ENCODE data around the gene ABCA1. TPM values are rescaled to one million over a fixed set of nuclear protein-coding genes. Genes with fewer than 3 reads are reported as not detected.
"Not testable (repeated sequence)": the region's sequence is repeated elsewhere in the genome, so short reads cannot be mapped to it uniquely, and the experiment has no call there.

ABCA1 gene
- total RNA-seq, 2 experiments from 2014 or later: 8.0 to 14.0 TPM

DNA sequence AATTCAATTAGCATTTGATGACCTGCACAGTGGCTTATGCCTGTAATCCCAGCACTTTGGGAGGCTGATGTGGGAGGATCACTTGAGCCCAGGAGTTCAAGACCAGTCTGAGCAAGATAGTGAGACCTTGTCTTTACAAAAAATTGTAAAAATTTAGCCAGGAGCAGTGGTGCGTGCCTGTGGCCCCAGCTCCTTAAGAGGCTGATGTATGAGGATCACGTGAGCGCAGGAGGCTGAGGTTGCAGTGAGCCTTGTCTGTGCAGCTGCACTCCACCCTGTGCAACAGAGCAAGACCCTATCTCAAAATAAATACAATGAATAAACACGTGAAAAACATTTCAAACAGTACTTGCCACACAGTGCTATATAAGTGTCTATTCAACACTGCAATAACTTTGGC is 4.2 kb downstream of the ABCA1 start:
- peak overlapping the region; percentile 86 for H3K4me3 ChIP-seq (ENCODE audit: low read depth, low read length, poor library complexity, severe bottlenecking)
- H3K9me3 ChIP-seq (ENCODE audit: low read length): no peaks in the 10 kb centered on the region
- H4K20me1 ChIP-seq (ENCODE audit: insufficient read depth, low read length): no peaks in the 10 kb centered on the region
- ChIA-PET CTCF (ENCODE audit: unreplicated experiment) (interaction anchor here (0.6 to 2.5 kb wide), 3 partner anchors 24 to 60 kb away, joined by 5 to 11 read pairs (median 7); no protein-coding TSS in a partner anchor), POLR2A (interaction anchor here (0.5 to 7.4 kb wide), 24 partner anchors 13 to 490 kb away, joined by 3 to 114 read pairs (median 3); partner anchors contain the start of gene NIPSNAP3A)
- no peak overlapping the region for H2AFZ ChIP-seq (ENCODE audit: low read length)
- no peaks in the 10 kb centered on the region for H3K9me2 ChIP-seq (ENCODE audit: insufficient read depth, low read length)
- no TSS peak for BruUV-seq (replicated peaks)
- no peak for TF ChIP-seq EZH2phosphoT487 (IDR thresholded peaks at IDR 0.05; ENCODE audit: borderline replicate concordance, low read depth, low read length)
- TF ChIP-seq, protein P1, sequence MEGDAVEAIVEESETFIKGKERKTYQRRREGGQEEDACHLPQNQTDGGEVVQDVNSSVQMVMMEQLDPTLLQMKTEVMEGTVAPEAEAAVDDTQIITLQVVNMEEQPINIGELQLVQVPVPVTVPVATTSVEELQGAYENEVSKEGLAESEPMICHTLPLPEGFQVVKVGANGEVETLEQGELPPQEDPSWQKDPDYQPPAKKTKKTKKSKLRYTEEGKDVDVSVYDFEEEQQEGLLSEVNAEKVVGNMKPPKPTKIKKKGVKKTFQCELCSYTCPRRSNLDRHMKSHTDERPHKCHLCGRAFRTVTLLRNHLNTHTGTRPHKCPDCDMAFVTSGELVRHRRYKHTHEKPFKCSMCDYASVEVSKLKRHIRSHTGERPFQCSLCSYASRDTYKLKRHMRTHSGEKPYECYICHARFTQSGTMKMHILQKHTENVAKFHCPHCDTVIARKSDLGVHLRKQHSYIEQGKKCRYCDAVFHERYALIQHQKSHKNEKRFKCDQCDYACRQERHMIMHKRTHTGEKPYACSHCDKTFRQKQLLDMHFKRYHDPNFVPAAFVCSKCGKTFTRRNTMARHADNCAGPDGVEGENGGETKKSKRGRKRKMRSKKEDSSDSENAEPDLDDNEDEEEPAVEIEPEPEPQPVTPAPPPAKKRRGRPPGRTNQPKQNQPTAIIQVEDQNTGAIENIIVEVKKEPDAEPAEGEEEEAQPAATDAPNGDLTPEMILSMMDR (conservative IDR thresholded peaks at IDR 0.05; ENCODE audit: low read length): no peak
- H3K4me2 ChIP-seq (ENCODE audit: low read length): peak overlapping the region; percentile 88
- H3K79me2 ChIP-seq (ENCODE audit: insufficient read depth, low read depth, low read length): peaks cover 80% of the 10 kb centered on the region
- H3K4me1 ChIP-seq (ENCODE audit: insufficient read depth, low read length, poor library complexity, severe bottlenecking): peaks cover 76% of the 10 kb centered on the region
- peak overlapping the region; percentile 98 for H3K27ac ChIP-seq (ENCODE audit: low read depth, low read length, poor library complexity, severe bottlenecking)
- intact Hi-C loops (cut with micrococcal nuclease; ENCODE audit: unreplicated experiment): loop anchor here (1.0 kb wide), 1 partner anchor 68 kb away; no protein-coding TSS in a partner anchor
- no peaks in the 10 kb centered on the region for H3K36me3 ChIP-seq (ENCODE audit: insufficient read depth, low read length)
- peak; percentile 96 for DNase-seq (ENCODE audit: low spot score)

DNA sequence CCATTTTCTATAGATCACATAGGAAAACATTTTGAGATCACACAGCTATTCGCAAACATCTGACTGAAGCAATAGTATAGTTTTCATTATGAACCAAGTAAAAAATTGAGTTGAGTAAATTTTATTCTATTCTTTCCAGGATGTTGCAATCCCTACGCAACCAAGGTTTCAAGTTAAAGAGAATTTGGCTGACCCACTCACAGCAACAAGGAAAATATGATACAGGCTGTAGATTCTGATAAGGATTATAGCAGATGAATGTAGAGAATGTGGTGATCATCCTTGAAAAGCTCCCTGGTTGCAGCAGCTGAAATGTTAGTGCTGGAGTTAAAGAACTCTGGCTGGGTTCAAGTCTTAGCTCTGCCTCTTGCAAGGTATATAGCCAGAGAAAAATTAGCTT is 4.7 kb downstream of the ABCA1 start:
- intact Hi-C loops (cut with micrococcal nuclease; ENCODE audit: unreplicated experiment): loop anchor here (1.0 kb wide), 1 partner anchor 68 kb away; no protein-coding TSS in a partner anchor

DNA sequence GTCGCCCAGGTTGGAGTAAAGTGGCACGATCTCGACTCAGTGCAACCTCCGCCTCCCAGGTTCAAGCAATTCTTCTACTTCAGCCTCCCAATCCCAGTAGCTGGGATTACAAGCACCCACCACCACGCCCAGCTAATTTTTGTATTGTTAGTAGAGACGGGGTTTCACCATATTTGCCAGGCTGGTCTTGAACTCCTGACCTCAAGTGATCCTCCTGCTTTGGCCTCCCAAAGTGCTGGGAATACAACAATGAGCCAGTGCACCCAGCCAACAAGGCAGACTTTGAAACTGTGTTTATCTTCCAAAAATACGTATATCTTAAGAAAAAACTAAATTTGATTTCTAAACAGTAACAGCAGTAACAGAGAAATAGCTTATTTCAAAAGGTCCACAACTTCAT is 5.2 kb downstream of the ABCA1 start:
- not testable (repeated sequence) for H4K20me1 ChIP-seq (ENCODE audit: insufficient read depth, low read length); H3K36me3 ChIP-seq (ENCODE audit: insufficient read depth, low read length); H3K9me3 ChIP-seq (ENCODE audit: low read length); H3K9me2 ChIP-seq (ENCODE audit: insufficient read depth, low read length); BruUV-seq (replicated peaks); DNase-seq (ENCODE audit: low spot score); H2AFZ ChIP-seq (ENCODE audit: low read length)
- Histone ChIP-seq H3K4me3 (ENCODE audit: low read depth, low read length, poor library complexity, severe bottlenecking) (peak overlapping the region; percentile 60), H3K4me1 (ENCODE audit: insufficient read depth, low read length, poor library complexity, severe bottlenecking) (peaks cover 80% of the 10 kb centered on the region), H3K79me2 (ENCODE audit: insufficient read depth, low read depth, low read length) (peaks cover 88% of the 10 kb centered on the region), H3K4me2 (ENCODE audit: low read length) (peak overlapping the region; percentile 88), H3K27ac (ENCODE audit: low read depth, low read length, poor library complexity, severe bottlenecking) (peak overlapping the region; percentile 98)
- CTCF ChIA-PET (ENCODE audit: unreplicated experiment): interaction anchor here (2.5 kb wide), 1 partner anchor 59 kb away, joined by 11 read pairs; no protein-coding TSS in a partner anchor
- POLR2A ChIA-PET: interaction anchor here (0.5 to 7.4 kb wide), 17 partner anchors 12 to 331 kb away, joined by 3 to 114 read pairs (median 3); no protein-coding TSS in a partner anchor
- intact Hi-C loops (cut with micrococcal nuclease; ENCODE audit: unreplicated experiment): loop anchor here (1.0 kb wide), 1 partner anchor 69 kb away; no protein-coding TSS in a partner anchor

More for the DNA sequence above, 4.7 kb downstream of the ABCA1 start:
- peak overlapping the region; percentile 98 for H3K27ac ChIP-seq (ENCODE audit: low read depth, low read length, poor library complexity, severe bottlenecking)
- H3K4me3 ChIP-seq (ENCODE audit: low read depth, low read length, poor library complexity, severe bottlenecking): peak overlapping the region; percentile 60
- H3K4me2 ChIP-seq (ENCODE audit: low read length): peak overlapping the region; percentile 88
- H3K9me2 ChIP-seq (ENCODE audit: insufficient read depth, low read length): no peaks in the 10 kb centered on the region
- ChIA-PET POLR2A (interaction anchor here (0.5 to 7.4 kb wide), 26 partner anchors 13 to 491 kb away, joined by 3 to 114 read pairs (median 3); partner anchors contain the start of gene NIPSNAP3A), CTCF (ENCODE audit: unreplicated experiment) (interaction anchor here (0.6 to 2.5 kb wide), 3 partner anchors 24 to 60 kb away, joined by 5 to 11 read pairs (median 7); no protein-coding TSS in a partner anchor)
- no TSS peak for BruUV-seq (replicated peaks)
- no peaks in the 10 kb centered on the region for H4K20me1 ChIP-seq (ENCODE audit: insufficient read depth, low read length)
- DNase-seq (ENCODE audit: low spot score): peak; percentile 37
- H3K9me3 ChIP-seq (ENCODE audit: low read length): no peaks in the 10 kb centered on the region
- H3K36me3 ChIP-seq (ENCODE audit: insufficient read depth, low read length): no peaks in the 10 kb centered on the region
- no peak overlapping the region for H2AFZ ChIP-seq (ENCODE audit: low read length)
- peaks cover 76% of the 10 kb centered on the region for H3K4me1 ChIP-seq (ENCODE audit: insufficient read depth, low read length, poor library complexity, severe bottlenecking)
- TF ChIP-seq, protein P1 (conservative IDR thresholded peaks at IDR 0.05; ENCODE audit: low read length): no peak
- no peak for TF ChIP-seq EZH2phosphoT487 (IDR thresholded peaks at IDR 0.05; ENCODE audit: borderline replicate concordance, low read depth, low read length)
- peaks cover 84% of the 10 kb centered on the region for H3K79me2 ChIP-seq (ENCODE audit: insufficient read depth, low read depth, low read length)
